Embryonic facial prominence (tissue), 1 donor: ENCODE data around the gene ITPA.
"Not testable (repeated sequence)": the region's sequence is repeated elsewhere in the genome, so short reads cannot be mapped to it uniquely, and the experiment has no call there.

Source experiments
- DNase-seq: peaks from one replicate; pipeline ENCODE4 v3.0.0-alpha.2; 2016; ENCODE audit errors: extremely low spot score

Gene ITPA

DNA sequence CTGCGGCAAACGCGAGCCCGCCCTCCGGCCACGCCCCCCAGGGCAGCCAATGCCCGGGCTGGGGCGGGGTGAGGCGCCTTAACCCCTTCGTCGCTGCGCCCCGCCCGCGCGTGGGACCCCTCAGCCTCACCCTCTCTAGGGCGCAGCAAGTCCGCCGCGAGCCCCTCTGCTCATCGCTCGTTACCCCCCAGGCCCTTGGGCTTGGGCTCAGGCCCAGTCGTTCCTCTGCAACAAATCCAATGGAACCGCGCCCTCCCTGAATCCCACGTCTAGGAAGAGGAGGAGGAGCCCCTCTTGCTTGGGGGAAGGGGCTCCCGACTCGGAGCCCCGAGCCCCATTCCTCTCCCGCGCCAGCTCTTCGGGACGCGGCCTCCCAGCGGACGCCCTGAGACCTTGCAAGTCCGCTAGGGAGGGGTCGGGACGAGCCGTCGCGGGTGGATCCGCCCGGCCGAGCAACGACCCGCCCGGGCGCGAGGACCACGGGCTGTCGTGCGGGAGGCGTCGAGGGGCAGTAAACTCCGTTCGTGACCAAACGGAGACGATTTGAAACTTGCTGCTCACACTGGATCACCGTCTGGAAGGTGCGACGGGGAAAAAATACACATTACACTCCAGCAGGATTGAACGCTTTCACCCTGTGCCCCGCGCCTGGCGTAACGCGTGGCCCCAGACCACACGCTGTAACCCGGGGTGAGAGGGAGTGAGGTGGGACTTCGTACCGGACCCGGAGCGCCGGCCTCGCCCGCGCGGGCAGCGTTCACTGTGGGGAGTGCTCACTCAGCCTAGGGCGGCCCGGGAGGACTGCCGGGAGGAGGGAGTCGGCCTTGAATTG is 35.5 kb upstream of the ITPA start:
- peak; percentile 69 for DNase-seq

DNA sequence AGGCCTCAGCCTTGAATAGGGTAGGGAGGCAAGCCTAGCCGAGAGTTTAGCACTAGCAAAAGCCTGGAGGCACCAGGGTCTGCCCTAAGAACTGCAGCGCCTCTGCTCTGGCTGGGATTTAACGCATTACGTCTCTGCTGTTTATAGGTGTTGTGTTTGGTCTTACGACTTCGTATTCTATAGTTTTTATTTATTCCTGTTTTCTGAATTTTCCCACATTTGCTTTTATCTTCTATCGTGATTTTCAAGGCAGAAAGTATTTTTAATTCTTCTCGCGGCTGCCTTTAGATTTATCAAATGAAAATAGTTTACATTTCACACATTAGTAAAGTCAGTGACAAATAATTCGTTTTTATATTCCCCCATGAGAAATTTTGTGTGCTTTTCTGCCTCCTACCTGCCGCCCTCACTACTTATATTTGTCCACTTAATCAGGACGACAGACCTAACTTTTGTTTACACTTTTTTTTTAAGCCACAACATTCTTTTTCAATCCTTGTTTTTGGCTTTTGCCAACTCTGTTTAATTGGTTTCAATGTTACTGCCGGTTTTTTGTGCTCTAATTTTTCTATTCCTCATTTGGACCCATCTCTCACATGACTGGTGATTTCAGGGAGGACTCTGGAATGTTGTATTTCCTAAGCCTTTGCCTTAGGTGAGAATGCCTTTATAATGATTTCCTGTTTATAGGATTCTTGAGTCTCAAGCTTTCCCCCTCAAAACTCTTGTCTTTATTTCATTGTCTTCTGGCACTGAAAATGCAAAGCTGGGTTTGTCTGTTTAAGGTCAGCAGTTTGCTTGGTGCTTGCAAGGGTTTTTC is 34.6 kb upstream of the ITPA start:
- DNase-seq, result no peak

DNA sequence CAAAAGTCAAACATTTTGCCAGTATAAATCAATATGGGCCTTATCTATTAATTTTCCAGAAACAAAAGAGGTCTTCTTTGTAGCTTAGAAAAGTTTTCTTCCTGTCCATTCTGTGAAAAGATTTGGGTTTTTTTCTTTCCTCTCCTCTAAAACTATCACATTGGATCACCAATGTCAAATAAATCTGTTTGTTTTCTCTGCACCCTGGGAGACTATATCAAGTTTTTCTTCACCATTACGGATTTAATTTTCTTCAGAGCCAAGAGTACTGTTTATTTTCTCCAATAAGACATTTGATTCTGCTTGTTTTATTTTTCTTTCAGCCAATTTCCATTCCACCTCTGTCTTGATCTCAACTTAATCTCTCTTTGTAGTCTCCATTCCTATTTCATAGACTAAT is 34.0 kb upstream of the ITPA start:
- no peak for DNase-seq

DNA sequence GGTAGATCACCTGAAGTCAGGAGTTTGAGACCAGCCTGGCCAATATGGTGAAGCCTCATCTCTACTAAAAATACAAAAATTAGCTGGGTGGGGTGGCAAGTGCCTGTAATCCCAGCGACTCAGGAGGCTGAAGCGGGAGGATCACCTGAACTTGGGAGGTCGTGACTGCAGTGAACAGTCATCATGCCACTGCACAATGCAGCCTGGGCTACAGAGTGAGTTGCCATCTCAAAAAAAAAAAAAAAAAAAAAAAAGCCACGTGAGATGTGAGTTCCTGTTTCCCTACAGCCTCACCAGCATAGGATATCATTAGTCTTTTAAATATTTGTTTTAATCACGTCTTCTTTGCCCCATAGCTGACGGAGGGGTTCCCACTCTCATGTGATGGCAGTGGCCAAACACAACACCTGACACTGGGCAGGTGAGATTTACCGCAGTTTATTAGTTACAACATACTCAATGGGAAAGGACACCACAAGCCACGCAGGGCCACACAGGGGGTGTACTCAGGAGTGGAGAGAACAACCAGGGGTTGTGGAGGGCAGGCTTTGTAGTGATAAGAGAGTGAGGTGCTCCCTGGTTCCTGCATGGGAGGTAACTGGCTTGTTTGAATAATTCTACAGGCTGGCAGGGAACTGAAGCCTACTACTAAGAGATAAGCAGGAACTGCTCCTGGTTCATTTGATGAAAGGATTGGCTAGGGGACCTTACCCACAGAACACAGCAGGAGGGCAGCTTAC is 31.4 kb upstream of the ITPA start:
- no peak for DNase-seq

DNA sequence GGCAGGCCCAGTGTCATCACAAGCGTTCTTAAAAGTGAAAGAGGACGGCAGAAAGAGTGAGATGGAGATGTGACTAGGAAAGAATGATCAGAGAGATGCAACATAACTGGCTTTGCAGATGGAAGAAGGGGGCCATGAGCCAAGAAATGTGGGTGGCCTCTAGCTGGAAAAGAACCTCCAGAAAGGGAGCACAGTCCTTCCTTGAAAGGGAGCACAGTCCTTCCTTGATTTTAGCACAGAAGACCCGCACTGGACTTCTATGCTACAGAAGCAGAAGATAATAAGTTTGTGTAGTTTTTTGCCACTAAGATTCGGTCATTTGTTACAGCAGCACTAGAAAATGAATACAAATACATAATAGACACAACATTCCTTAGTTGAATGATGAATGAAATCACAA is 29.0 kb upstream of the ITPA start:
- DNase-seq, result no peak

DNA sequence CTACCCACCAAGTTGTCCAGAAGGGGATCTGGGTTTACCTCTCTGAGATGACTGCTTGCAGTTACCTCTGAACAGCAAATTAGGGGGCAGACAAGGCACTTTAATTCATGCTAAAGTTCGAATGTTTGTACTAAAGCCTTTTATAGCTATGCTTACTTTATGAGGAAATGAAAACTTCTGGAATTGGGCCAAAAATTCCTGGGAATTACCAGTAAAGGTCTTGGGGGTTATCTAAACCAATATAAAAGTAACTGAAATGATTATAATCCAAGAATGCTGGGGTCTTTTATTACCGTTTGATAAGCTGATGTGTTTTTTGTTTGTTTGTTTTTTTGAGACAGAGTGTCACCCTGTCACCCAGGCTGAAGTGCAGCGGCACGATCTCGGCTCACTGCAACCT is 28.0 kb upstream of the ITPA start:
- DNase-seq, result no peak

DNA sequence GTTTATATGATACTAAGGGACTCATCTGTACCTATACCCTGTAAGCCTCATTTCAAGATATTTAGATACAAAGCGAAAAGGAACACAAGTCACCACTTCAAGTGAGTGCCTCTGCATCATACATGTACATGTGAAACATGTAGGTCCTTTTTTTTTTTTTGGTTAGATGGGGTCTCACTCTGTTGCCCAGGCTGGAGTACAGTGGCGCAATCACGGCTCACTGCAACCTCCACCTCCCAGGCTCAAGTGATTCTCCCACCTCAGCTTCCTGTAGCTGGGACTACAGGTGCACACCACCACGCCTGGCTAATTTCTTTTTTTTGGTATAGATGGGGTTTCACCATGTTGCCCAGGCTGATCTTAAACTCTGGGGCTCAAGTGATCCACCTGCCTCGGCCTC is 26.9 kb upstream of the ITPA start:
- DNase-seq, result not testable (repeated sequence)

DNA sequence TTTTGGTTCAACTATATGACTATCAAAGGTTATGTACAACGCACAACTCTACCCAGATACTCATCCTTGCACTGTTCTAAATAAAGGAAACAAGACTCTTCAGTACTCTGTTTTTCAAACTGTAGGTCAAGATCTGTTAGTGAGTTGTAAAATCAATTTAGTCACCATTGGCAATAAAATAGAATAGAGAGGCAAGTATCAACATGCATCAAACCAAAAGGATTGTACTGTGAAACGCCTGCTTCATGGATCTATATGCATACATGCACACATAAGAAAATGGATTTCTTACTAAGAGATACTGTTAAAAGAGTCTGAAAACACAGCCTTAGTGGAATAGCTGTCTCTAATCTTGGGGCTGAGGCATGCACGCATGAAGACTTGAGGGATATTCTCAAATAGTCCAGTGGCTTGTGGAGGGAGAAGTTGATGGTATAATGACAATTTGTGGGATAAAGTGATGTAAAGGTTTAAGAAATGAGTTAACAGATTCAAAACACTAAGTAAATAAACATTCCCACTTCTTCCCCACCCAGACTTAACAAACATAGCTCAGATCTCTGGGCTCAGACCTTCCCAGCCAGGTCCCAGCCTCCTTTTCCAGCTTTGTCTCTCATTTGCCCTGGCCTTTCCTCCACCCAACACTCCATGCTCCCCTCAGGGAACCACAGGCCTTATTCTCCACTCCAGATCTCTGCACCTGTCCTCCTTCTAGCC is 25.2 kb upstream of the ITPA start:
- no peak for DNase-seq

DNA sequence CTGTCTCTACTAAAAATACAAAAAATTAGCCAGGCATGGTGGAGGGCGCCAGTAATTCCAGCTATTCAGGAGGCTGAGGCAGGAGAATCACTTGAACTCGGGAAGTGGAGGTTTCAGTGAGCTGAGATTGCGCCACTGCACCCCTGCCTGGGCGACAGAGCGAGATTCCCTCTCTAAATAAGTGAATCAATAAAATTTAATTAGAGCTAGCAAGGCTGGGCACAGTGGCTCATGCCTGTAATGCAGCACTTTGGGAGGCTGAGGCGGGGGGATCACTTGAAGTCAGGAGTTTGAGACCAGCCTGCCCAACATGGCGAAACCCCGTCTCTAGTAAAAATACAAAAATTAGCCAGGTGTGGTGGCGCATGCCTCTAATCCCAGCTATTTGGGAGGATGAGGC is 21.4 kb upstream of the ITPA start:
- not testable (repeated sequence) for DNase-seq

DNA sequence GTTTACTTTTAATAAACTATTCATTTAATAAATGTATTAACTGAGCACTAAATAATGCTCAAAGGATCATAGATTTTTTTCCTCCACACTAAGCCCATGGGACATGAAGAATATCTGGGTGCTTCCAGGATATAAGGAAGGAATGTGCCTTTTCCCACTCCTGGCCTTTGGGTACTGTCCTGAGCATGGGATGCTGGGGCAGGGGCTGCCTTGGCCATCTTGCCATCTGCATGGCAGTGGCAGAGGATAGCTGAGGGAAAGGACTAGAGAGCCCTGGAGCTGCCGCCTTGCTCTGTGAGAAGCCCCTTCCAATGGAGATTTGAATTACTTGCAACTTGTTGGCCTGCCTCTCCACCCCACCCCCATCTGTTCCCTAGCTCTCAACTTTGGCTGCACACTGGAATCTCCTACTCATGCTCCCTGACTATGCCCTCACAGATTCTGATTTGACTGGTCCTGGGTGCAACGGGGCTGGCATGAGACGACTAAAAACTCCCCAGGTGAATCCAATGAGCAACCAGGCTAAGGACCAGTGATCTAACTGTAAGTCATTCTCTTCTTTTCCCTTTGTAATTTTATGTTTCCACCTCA is 20.4 kb upstream of the ITPA start:
- DNase-seq, result no peak

DNA sequence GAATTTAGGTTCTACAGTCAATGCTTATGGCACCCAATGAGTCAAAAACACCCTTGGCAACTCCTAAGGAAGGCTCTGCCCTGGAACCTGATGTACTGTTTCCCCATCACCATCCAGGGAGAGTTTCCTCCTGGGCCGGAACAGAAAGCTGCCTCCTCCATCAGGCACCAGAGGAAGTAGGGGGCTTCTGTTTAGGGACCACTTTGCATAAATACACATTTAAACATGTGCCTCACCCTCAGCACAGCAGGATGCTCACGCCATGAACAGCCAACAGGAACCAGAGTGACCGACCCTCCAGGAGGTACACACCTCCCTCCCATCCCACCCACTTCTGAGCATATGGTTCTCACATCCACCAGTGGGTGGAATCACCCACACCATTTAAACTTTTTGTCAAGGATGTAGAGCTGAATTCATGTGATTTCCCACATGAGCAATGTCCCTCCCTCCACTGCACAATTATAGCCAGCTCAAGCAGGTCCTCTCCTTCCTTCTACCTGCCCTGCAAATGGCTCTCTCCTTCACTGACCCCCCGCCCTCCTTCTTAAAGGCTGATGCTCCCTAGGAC is 19.7 kb upstream of the ITPA start:
- no peak for DNase-seq

DNA sequence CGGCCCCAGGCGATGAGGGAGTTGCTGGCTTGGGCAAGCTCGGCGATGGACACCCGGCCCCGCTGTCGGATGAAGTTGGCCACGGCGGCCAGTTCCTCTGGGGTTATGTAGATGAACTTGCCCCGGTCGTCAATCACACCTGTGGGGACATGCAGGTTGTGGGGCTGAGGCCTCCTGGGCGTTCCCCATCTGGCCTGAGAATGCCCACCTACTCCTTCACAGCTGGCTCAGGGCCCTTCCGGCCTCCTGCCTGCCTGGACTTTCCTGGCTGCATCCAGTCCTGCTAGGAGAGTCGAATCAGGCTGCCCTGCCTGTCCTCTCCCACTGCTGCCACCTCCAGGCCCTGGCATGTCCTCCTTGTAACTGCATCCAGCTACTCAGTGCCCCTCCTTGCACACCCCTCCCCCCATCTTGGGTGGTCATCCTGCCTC is 18.6 kb upstream of the ITPA start:
- DNase-seq, result no peak

DNA sequence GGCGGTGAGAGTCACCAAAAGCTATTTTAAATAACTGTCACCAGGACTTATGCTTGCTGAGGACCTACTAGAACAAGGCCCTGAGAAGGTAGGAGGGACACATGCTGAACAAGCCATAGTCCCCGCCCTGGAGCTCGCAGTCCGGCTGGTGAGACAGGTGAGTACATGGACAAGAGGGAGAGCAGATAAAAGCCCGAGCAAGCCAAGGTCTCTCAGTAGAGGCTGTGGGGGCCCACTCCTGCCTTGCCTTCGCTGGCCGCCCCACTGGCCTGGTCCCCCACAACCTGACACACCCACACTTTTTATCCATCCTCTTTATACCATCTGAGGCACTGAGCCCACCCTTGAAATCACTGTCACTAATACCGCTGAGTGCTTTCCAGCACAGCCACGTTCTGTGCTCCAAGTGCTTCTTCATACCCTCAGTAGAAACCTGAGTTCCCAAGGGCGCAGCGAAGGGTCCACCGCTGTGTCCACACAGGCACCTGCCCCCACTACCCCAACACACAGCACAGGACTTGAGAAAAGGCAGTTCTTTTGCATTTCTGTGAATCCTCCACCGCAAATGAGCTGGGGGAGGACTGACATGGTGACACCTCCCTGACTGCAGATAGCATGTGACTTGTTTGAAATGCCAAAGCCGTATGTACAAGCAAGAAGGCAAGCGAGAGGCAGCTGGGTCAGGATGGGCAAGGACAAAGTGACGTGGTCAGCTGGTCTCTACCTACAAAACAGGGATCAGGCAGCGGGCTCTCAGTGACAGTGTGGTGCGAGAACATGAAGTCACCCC is 16.9 kb upstream of the ITPA start:
- DNase-seq, result no peak

DNA sequence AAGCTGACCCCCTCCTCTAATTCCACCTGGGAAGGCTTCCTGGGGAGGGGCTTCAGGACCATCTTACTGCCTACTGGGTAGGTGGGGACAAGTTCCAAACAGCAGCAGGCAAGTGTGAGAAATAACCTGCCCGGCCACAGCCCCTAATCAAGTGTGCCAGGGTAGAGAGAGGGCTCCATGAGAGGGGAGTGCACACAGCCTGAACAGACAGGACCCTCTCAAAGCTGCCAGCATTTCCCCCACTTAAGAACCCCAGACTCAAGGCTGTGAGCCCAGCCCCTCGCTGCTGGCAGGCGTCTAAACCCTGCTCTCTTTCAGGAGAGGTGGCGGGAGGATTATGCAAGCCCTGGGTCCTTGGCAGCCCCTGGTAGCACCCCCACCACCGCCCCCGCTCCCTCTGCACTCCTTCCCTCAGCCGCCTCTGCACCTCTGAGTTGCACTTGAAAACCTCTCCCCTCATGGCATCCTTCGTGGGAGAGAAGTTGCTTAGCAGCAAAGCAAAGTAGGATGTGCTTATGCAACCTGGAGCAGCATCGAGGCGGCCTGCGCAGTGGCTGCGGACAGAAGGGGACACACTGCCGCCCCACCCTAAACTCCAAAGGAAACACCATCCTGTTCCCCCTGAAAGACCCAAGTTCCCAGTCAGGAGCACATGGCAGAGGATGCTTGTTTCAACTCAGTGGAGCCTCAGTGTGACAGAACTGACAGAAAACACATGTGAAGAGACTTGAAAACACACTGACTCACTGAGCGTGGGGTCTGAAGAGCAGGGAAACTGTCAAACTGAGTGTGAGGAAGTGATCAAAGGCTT is 15.3 kb upstream of the ITPA start:
- DNase-seq, result no peak

DNA sequence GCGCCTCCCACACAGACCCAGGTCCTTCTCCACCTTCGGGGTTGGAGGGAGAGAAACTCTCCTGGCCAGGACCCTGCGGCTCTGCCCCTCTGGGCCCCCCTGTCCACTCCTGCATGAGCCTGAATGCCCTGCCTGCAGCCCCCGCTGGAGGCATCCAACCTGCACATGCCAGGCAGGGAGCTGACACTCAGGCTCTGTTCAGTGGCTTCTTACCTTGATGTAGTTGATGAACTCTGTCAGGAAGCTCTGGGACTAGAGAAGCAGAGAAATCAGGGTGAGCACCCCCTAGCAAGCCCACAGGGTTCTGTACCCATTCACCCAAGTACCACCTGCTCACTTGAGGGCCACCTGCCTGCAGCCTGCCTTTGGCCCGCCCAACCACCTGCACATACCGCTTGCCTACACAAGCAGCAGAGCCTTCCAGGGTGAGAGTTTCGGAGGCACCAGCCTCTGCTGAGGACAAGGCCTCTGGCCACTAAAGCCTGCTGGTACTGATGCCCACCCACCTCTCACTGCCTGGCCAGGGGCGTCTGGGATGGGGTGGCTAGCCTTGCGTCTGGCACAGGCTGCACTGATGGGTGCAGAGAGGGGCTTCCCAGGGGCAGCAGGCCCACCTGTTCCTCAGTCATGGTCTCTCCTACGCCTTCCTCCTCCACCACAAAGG is 14.5 kb upstream of the ITPA start:
- no peak for DNase-seq

DNA sequence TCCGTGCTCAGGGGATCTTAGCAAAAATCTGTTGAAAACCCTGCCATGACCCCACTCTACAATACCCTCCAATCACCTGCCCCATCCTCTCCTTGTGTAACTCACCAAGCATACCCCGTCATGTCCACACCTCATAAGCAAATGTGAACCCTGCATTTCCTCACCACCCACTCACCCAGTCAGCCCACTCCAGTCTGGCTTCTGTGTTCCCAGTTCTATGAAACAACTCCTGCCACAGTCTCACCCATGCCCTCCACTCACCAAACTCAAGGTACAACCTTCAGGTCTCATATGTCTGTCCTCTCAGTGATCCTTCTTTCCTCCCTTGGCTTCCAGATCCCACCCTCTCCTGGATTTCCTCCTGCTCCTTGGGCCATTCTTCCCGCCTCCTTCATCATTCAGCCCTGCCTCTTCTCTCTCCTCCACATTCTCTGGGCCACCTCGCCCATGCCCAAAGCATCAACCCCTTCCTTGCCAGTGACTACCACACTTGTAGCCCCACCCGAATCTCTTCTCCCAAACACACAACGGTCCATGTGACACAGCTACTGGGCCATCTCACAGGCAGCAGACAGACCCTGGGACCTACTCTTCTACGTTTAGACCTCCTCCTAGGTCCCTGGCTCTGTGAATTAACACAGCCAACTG is 13.6 kb upstream of the ITPA start:
- no peak for DNase-seq

DNA sequence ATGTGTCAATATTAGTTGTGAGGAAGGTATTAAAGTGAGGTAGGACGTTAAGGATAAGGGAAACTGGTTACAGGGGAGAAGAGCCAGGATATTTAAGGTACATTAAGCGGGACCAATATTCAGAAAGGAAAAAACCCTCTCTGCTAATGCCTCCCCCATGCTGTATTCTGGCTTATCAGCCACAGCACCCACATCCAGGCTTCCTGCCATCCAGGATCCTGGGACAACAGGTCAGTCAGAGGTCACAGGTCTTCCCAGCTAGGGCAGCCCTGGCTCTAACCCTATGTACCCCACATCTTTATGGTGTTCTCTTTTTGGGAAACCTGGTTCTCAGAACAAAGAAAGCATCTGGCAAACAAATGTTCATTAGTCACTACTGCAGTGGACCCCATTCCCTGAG is 10.1 kb upstream of the ITPA start:
- no peak for DNase-seq
